GM19395 (cell line): ENCODE data around the gene RBM12.

Experiments
- ATAC-seq: cut with Tn5 transposase; IDR thresholded peaks from one replicate; pipeline ENCODE4 v1.9.1; 2021; ENCODE audit warnings: mild to moderate bottlenecking, moderate library complexity; ENCODE audit not compliant: unreplicated experiment

The RBM12 gene

GRCh38 chr20:35600993-35601973 lies 63.4 kb downstream of the RBM12 start:
- ATAC-seq = no peak

- ATAC-seq = no peak
Observed at GRCh38 chr20:35600176-35600992, 64.3 kb downstream of the RBM12 start.

DNA sequence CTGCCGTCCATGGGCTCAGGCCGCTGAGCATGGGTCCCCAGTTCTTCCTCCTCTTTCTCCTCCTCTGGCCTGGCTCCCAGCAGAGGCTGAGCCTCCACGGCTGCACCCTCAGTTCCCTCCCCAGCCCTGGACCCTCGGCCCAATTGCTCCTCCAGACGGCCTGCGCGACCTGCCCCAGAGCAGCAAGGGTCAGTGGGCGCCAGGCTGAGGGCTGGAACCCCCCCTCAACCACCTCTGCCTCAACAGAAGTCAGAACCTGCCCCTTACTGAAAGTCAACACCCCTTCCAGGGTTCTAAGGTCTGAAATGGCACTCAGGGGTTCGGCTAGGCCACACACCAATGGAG lies 65.0 kb downstream of the RBM12 start:
- ATAC-seq = no peak
